Measurements from ENCODE around the gene FAM204A.

The FAM204A gene

GRCh38 chr10:118249714-118250113, 92.4 kb downstream of the FAM204A start:
- H3K4me3 ChIP-seq (ENCODE audit: low read depth, low read length), result no peak overlapping the region
- no peak for DNase-seq (ENCODE audit: low read depth, low spot score)
- TF ChIP-seq, protein P1, sequence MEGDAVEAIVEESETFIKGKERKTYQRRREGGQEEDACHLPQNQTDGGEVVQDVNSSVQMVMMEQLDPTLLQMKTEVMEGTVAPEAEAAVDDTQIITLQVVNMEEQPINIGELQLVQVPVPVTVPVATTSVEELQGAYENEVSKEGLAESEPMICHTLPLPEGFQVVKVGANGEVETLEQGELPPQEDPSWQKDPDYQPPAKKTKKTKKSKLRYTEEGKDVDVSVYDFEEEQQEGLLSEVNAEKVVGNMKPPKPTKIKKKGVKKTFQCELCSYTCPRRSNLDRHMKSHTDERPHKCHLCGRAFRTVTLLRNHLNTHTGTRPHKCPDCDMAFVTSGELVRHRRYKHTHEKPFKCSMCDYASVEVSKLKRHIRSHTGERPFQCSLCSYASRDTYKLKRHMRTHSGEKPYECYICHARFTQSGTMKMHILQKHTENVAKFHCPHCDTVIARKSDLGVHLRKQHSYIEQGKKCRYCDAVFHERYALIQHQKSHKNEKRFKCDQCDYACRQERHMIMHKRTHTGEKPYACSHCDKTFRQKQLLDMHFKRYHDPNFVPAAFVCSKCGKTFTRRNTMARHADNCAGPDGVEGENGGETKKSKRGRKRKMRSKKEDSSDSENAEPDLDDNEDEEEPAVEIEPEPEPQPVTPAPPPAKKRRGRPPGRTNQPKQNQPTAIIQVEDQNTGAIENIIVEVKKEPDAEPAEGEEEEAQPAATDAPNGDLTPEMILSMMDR (IDR thresholded peaks at IDR 0.05; ENCODE audit: low read depth, low read length), result no peak
- in situ Hi-C loops (cut with HindIII; ENCODE audit: low sequenced_read_pairs), result no loop called here

All from astrocyte of the spinal cord (primary cell).